Measurements from ENCODE around the gene STARD3.
A peak's percentile ranks its signal among the peaks of the same experiment; 100 is the strongest.

Gene STARD3

DNA sequence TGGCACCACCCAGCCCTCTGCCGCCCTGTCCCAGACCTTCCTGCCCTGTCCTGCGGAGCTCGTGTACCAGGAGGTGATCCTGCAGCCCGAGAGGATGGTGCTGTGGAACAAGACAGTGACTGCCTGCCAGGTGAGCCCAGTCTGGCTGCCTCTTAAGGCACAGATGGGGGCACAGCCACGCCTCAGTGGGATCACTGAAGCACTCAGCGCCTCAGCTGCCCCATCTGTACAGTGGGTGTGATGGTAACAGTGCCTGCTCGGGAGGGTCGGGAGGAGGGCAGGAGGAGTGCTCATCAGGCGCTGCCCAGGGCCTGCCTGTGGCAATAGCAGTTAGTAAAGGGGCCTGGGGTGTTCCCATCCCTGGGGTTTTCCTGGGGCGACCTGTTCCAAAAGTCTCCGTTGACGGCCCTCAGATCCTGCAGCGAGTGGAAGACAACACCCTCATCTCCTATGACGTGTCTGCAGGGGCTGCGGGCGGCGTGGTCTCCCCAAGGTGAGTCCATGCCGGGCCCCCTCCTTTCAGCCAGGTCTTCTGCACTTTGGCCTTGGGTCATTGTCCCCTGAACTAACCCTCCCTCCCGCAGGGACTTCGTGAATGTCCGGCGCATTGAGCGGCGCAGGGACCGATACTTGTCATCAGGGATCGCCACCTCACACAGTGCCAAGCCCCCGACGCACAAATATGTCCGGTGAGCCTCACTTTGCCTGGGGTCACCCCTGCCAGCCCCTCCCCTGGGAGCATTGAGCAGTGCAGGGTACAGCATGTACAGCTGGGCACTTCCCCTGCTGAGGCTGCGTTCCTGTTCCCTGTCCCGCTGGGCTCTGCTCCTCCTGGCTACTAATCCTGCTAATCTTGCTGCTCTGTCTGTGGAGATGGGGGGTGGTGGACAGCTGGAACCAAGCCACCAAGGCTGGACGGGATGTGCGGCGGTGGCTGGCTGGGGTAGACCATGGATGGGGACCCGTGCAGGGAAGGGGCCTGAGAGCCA, 23.7 kb downstream of the STARD3 start:
- Mint-ChIP-seq H3K27ac (peak overlapping the region; percentile 66), H3K36me3 (ENCODE audit: low read depth) (peaks cover 87% of the 10 kb centered on the region), H3K4me3 (no peak overlapping the region), H3K27me3 (peaks cover 19% of the 10 kb centered on the region), H3K9me3 (no peaks in the 10 kb centered on the region), H3K4me1 (ENCODE audit: low read depth) (peaks cover 71% of the 10 kb centered on the region)
- intact Hi-C loops (cut with micrococcal nuclease): no loop called here

DNA sequence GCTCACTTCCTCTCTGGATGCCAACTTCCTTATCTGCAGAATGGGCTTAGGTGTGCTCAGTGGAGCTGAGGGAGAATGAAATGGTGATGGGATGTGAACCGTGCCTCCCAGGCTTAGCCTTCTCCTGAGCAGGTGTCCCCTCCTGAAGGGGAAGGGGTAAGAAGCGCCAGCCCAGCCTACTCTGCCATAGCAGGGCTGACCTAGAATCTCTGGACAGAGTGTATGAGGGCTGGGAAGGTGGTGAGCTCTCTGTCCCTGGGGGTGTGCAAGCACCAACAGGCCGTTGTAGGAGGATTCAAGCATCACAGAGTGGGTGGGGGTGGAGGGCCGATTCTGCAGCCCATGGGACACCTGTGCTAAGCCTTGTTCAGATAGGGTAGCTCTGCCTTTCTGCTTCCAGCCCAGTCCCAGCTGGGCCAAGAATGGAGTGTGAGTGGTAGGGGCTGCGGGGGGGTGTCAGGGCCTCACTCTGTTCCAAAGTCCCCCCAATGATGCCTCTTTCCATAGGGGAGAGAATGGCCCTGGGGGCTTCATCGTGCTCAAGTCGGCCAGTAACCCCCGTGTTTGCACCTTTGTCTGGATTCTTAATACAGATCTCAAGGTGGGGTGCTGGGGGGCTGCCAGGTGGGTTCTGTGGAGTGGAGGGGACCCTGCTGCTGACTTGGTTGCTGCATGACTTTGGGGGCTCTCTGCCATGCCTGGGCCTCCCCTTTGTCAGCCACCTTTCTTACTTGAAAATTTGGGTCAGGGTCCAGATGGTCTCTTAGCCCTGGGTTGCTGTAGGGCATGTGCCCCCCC, 25.0 kb downstream of the STARD3 start:
- intact Hi-C loops (cut with micrococcal nuclease): no loop called here
- Mint-ChIP-seq H3K4me1 (ENCODE audit: low read depth) (peaks cover 74% of the 10 kb centered on the region), H3K27me3 (peaks cover 31% of the 10 kb centered on the region), H3K9me3 (no peaks in the 10 kb centered on the region), H3K4me3 (no peak overlapping the region), H3K27ac (no peak overlapping the region), H3K36me3 (ENCODE audit: low read depth) (peaks cover 74% of the 10 kb centered on the region)

- H3K9me3 Mint-ChIP-seq: no peaks in the 10 kb centered on the region
- intact Hi-C loops (cut with micrococcal nuclease): no loop called here
- peaks cover 66% of the 10 kb centered on the region for H3K36me3 Mint-ChIP-seq (ENCODE audit: low read depth)
- peaks cover 38% of the 10 kb centered on the region for H3K27me3 Mint-ChIP-seq
- H3K27ac Mint-ChIP-seq: no peak overlapping the region
- H3K4me3 Mint-ChIP-seq: no peak overlapping the region
- peaks cover 73% of the 10 kb centered on the region for H3K4me1 Mint-ChIP-seq (ENCODE audit: low read depth)
Observed at GRCh38 chr17:39662551-39663339, 25.8 kb downstream of the STARD3 start.

GRCh38 chr17:39663340-39663687, 26.4 kb downstream of the STARD3 start:
- H3K27me3 Mint-ChIP-seq: peaks cover 43% of the 10 kb centered on the region
- H3K4me1 Mint-ChIP-seq (ENCODE audit: low read depth): peaks cover 68% of the 10 kb centered on the region
- no peaks in the 10 kb centered on the region for H3K9me3 Mint-ChIP-seq
- H3K36me3 Mint-ChIP-seq (ENCODE audit: low read depth): peaks cover 61% of the 10 kb centered on the region
- intact Hi-C loops (cut with micrococcal nuclease): no loop called here
- no peak overlapping the region for H3K27ac Mint-ChIP-seq
- no peak overlapping the region for H3K4me3 Mint-ChIP-seq

GRCh38 chr17:39663688-39664580, 27.0 kb downstream of the STARD3 start:
- Mint-ChIP-seq H3K4me3 (no peak overlapping the region), H3K27ac (no peak overlapping the region)
- intact Hi-C loops (cut with micrococcal nuclease): no loop called here

DNA sequence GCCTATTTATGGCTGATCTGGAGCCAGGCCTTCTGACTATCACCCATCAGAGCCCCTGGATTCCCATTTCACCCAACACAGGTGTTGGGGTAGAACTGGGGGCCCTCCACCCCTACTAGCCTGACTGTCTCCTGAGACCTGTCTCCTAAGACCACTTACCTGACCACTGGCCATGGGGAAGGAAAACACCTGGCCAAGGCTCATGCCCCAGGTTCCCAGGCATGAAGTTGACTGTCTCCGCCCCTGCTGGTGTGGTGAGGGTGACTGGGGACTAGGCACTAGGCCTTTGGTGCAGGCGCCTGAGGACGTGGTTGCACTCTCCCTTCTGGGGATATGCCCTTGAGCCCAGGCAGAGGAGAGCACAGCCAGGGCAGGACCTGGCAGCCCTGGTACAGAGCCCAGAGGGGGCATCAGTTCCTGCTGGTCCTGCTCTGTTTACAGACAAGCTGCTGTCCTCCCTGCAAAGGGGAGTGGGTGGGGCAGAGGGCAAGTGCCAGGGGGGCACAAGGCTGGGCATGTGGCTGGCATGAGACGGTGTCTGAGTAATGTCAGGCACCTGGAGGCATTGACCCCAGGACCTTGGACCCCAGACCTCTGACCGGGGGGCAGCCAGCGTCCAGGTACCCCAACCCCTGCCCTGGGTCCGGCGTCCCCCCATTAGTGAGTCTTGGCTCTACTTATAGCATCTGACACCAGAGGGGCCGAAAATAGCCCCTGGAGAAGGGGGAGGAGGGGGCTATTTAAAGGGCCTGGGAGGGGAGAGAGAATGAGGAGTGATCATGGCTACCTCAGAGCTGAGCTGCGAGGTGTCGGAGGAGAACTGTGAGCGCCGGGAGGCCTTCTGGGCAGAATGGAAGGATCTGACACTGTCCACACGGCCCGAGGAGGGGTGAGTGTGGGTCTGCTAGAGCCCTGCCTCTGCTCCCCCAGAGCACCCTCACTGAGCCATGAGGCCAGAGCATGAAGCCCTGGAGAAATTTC, 27.9 kb downstream of the STARD3 start, which contains the start of gene TCAP:
TSS of gene TCAP (plus strand) at position 769 of the 981 bp plus-strand sequence. CDS start at position 780, 11 bp downstream.
- peaks cover 57% of the 10 kb centered on the region for H3K27me3 Mint-ChIP-seq
- H3K4me3 Mint-ChIP-seq: no peak within 1 kb of the TSS
- H3K36me3 Mint-ChIP-seq (ENCODE audit: low read depth): peaks cover 45% of the 10 kb centered on the region
- H3K4me1 Mint-ChIP-seq (ENCODE audit: low read depth): peaks cover 58% of the 10 kb centered on the region
- H3K27ac Mint-ChIP-seq: peak within 1 kb of the TSS; percentile 42
- H3K9me3 Mint-ChIP-seq: no peaks in the 10 kb centered on the region
- intact Hi-C loops (cut with micrococcal nuclease): no loop called here

More at GRCh38 chr17:39663688-39664580, 27.0 kb downstream of the STARD3 start:
- H3K9me3 Mint-ChIP-seq: no peaks in the 10 kb centered on the region
- H3K4me1 Mint-ChIP-seq (ENCODE audit: low read depth): peaks cover 67% of the 10 kb centered on the region
- H3K36me3 Mint-ChIP-seq (ENCODE audit: low read depth): peaks cover 55% of the 10 kb centered on the region
- peaks cover 48% of the 10 kb centered on the region for H3K27me3 Mint-ChIP-seq

- no peaks in the 10 kb centered on the region for H3K9me3 Mint-ChIP-seq
Observed at GRCh38 chr17:39665642-39666224, 28.8 kb downstream of the STARD3 start.

GRCh38 chr17:39666231-39666600, 29.3 kb downstream of the STARD3 start:
- intact Hi-C loops (cut with micrococcal nuclease): no loop called here
- Mint-ChIP-seq H3K9me3 (no peaks in the 10 kb centered on the region), H3K4me3 (no peak overlapping the region), H3K27me3 (peaks cover 71% of the 10 kb centered on the region), H3K36me3 (ENCODE audit: low read depth) (peaks cover 32% of the 10 kb centered on the region), H3K27ac (peak overlapping the region; percentile 42), H3K4me1 (ENCODE audit: low read depth) (peaks cover 44% of the 10 kb centered on the region)

More at GRCh38 chr17:39665642-39666224, 28.8 kb downstream of the STARD3 start:
- intact Hi-C loops (cut with micrococcal nuclease): no loop called here
- Mint-ChIP-seq H3K27me3 (peaks cover 66% of the 10 kb centered on the region), H3K4me1 (ENCODE audit: low read depth) (peaks cover 49% of the 10 kb centered on the region), H3K36me3 (ENCODE audit: low read depth) (peaks cover 37% of the 10 kb centered on the region), H3K27ac (peak overlapping the region; percentile 42), H3K4me3 (no peak overlapping the region)

- Mint-ChIP-seq H3K9me3 (no peaks in the 10 kb centered on the region), H3K27ac (no peak overlapping the region), H3K4me3 (no peak overlapping the region)
Observed at GRCh38 chr17:39666601-39667261, 29.8 kb downstream of the STARD3 start.

DNA sequence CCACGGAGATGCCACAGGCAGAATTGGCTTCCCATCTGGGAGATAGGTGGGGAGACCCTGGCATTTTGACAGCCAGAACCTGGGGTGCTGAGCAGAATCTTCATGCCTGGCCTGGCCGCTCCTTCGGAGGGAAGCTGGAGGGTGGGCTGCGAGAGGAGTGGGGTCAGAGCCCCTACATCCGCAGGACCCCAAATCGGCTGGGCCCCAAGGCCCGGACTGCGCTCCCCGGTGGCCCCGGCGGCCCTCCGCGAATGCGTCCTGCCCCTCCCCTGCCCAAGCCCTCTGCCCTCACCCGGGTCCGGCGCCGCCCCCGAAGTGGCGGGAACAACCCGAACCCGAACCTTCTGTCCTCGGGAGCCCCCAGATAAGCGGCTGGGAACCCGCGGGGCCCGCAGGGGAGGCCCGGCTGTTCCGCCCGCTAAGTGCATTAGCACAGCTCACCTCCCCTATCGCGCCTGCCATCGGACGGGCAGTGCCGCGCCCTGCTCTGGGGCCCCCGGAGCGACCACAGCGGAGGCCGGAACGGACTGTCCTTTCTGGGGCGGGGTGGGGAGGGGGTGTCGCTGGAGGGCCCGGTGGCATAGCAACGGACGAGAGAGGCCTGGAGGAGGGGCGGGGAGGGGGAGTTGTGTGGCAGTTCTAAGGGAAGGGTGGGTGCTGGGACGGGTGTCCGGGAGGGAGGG, 30.5 kb downstream of the STARD3 start:
- Mint-ChIP-seq H3K27ac (no peak overlapping the region), H3K9me3 (no peaks in the 10 kb centered on the region), H3K36me3 (ENCODE audit: low read depth) (peaks cover 20% of the 10 kb centered on the region), H3K27me3 (peaks cover 82% of the 10 kb centered on the region), H3K4me3 (no peak overlapping the region), H3K4me1 (ENCODE audit: low read depth) (peaks cover 45% of the 10 kb centered on the region)
- intact Hi-C loops (cut with micrococcal nuclease): no loop called here

More at GRCh38 chr17:39666601-39667261, 29.8 kb downstream of the STARD3 start:
- Mint-ChIP-seq H3K36me3 (ENCODE audit: low read depth) (peaks cover 27% of the 10 kb centered on the region), H3K27me3 (peaks cover 76% of the 10 kb centered on the region), H3K4me1 (ENCODE audit: low read depth) (peaks cover 41% of the 10 kb centered on the region)
- intact Hi-C loops (cut with micrococcal nuclease): no loop called here

Measured in dendritic cell treated with granulocyte-macrophage colony-stimulating factor and Interleukin-4, amounts not matched to agents 40 ng/mL and 50 ng/mL, for 4 days (primary cell).